ENCODE results near the gene FNBP1. TPM values are rescaled to one million over a fixed set of nuclear protein-coding genes. Genes with fewer than 3 reads are reported as not detected.

Gene FNBP1
- total and polyA plus RNA-seq, 2 experiments from 2014 or later: 17.8 to 22.6 TPM

GRCh38 chr9:129889941-129890717, 152.9 kb downstream of the FNBP1 start:
- peaks cover 29% of the 10 kb centered on the region for H3F3A ChIP-seq (ENCODE audit: insufficient read depth)
- H3K4me3 ChIP-seq: no peak overlapping the region
- peaks cover 19% of the 10 kb centered on the region for H3K4me1 ChIP-seq (ENCODE audit: insufficient read depth)
- in situ Hi-C loops (cut with MboI): loop anchor here (25.0 kb wide), 3 partner anchors 172 to 447 kb away; partner anchors contain the start of gene GPR107
- H3K79me2 ChIP-seq (ENCODE audit: insufficient read depth): no peaks in the 10 kb centered on the region
- peaks cover 2% of the 10 kb centered on the region; the same call in 1 of the 2 replicates for H3K36me3 ChIP-seq (ENCODE audit: low read depth)
- H2AFZ ChIP-seq: no peak overlapping the region
- H3K4me2 ChIP-seq (ENCODE audit: unreplicated experiment): no peak overlapping the region
- DNase-seq: no peak
- TF ChIP-seq EZH2 (IDR thresholded peaks at IDR 0.05; ENCODE audit: insufficient read depth, poor library complexity, severe bottlenecking) (no peak), EZH2phosphoT487 (IDR thresholded peaks at IDR 0.05; ENCODE audit: insufficient read depth, low read depth) (no peak)
- no peak overlapping the region for H3K9ac ChIP-seq
- H3K27ac ChIP-seq: no peak overlapping the region
- 87 to 90% methylated on average over 20 to 37 of the region's 37 CpGs for WGBS, 2 experiments (ENCODE audit: low coverage in 1 of 2, low lambda C conversion rate in 2 of 2, missing lambda C conversion rate in 2 of 2)
- H3K27me3 ChIP-seq (replicated peaks; ENCODE audit: insufficient read depth): no peaks in the 10 kb centered on the region
- no peaks in the 10 kb centered on the region for H3K9me2 ChIP-seq (ENCODE audit: insufficient read depth)
- no peaks in the 10 kb centered on the region for H4K20me1 ChIP-seq (ENCODE audit: insufficient read depth)
- no peaks in the 10 kb centered on the region for H3K9me3 ChIP-seq (ENCODE audit: low read depth)

- DNase-seq: no peak
- 90 to 94% methylated on average over 28 to 31 of the region's 31 CpGs for WGBS, 2 experiments (ENCODE audit: low coverage in 1 of 2, low lambda C conversion rate in 2 of 2, missing lambda C conversion rate in 2 of 2)
- Histone ChIP-seq H2AFZ (no peak overlapping the region), H3K27ac (no peak overlapping the region), H3K79me2 (ENCODE audit: insufficient read depth) (no peaks in the 10 kb centered on the region), H3K27me3 (replicated peaks; ENCODE audit: insufficient read depth) (no peaks in the 10 kb centered on the region), H4K20me1 (ENCODE audit: insufficient read depth) (no peaks in the 10 kb centered on the region), H3K4me1 (ENCODE audit: insufficient read depth) (peaks cover 26% of the 10 kb centered on the region), H3K9me3 (ENCODE audit: low read depth) (no peaks in the 10 kb centered on the region), H3K36me3 (ENCODE audit: low read depth) (no peaks in the 10 kb centered on the region), H3K4me3 (no peak overlapping the region), H3F3A (ENCODE audit: insufficient read depth) (peaks cover 35% of the 10 kb centered on the region), H3K9me2 (ENCODE audit: insufficient read depth) (no peaks in the 10 kb centered on the region), H3K9ac (no peak overlapping the region), H3K4me2 (ENCODE audit: unreplicated experiment) (no peak overlapping the region)
- TF ChIP-seq EZH2 (IDR thresholded peaks at IDR 0.05; ENCODE audit: insufficient read depth, poor library complexity, severe bottlenecking) (no peak), EZH2phosphoT487 (IDR thresholded peaks at IDR 0.05; ENCODE audit: insufficient read depth, low read depth) (no peak)
- in situ Hi-C loops (cut with MboI): loop anchor here (25.0 kb wide), 3 partner anchors 173 to 448 kb away; partner anchors contain the start of gene GPR107
These were observed 153.7 kb downstream of the FNBP1 start for GRCh38 chr9:129889122-129889940.

- H3K27ac ChIP-seq: no peak overlapping the region
- H3K9me3 ChIP-seq (ENCODE audit: low read depth): no peaks in the 10 kb centered on the region
- no peak overlapping the region for H3K4me2 ChIP-seq (ENCODE audit: unreplicated experiment)
- TF ChIP-seq EZH2 (IDR thresholded peaks at IDR 0.05; ENCODE audit: insufficient read depth, poor library complexity, severe bottlenecking) (no peak), EZH2phosphoT487 (IDR thresholded peaks at IDR 0.05; ENCODE audit: insufficient read depth, low read depth) (no peak)
- no peaks in the 10 kb centered on the region for H4K20me1 ChIP-seq (ENCODE audit: insufficient read depth)
- peaks cover 31% of the 10 kb centered on the region for H3K4me1 ChIP-seq (ENCODE audit: insufficient read depth)
- H3K4me3 ChIP-seq: no peak overlapping the region
- no peaks in the 10 kb centered on the region for H3K36me3 ChIP-seq (ENCODE audit: low read depth)
- peaks cover 35% of the 10 kb centered on the region for H3F3A ChIP-seq (ENCODE audit: insufficient read depth)
- no peak overlapping the region for H3K9ac ChIP-seq
- H2AFZ ChIP-seq: no peak overlapping the region
- no peaks in the 10 kb centered on the region for H3K27me3 ChIP-seq (replicated peaks; ENCODE audit: insufficient read depth)
- H3K9me2 ChIP-seq (ENCODE audit: insufficient read depth): no peaks in the 10 kb centered on the region
- WGBS, 2 experiments (ENCODE audit: low coverage in 1 of 2, low lambda C conversion rate in 2 of 2, missing lambda C conversion rate in 2 of 2): 91 to 93% methylated on average over 21 to 29 of the region's 29 CpGs
- no peak for DNase-seq
- in situ Hi-C loops (cut with MboI): loop anchor here (25.0 kb wide), 3 partner anchors 174 to 449 kb away; partner anchors contain the start of gene GPR107
- no peaks in the 10 kb centered on the region for H3K79me2 ChIP-seq (ENCODE audit: insufficient read depth)
These were observed 154.5 kb downstream of the FNBP1 start for GRCh38 chr9:129888293-129889121.

Data from GM23248 (cell line).